IPS-11a (cell line): ENCODE data around the gene FGD6.
"Not testable (repeated sequence)": the region's sequence is repeated elsewhere in the genome, so short reads cannot be mapped to it uniquely, and the experiment has no call there.

Experiments used
- H3K4me3 ChIP-seq: one replicate; pipeline ENCODE4 v1.5.1; 2013; ENCODE audit warnings: low read depth, low read length, control low read depth

FGD6 gene

DNA sequence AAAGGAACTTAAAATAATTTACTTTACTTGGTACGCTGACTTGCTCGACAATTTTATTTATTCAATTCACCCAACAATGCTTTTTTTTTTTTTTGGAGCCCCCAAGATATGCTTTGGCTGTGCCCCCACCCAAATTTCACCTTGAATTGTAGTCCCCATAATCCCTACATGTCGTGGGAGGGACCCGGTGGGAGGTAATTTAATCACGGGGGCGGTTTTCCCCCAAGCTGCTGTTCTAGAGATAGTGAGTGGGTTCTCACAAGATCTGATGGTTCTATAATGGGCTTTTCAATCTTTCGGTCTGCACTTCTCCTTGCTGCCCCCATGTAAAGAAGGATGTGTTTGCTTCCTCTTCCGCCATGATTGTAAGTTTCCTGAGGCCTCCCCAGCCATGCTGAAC, 10.4 kb downstream of the FGD6 start:
- no peak overlapping the region for H3K4me3 ChIP-seq

DNA sequence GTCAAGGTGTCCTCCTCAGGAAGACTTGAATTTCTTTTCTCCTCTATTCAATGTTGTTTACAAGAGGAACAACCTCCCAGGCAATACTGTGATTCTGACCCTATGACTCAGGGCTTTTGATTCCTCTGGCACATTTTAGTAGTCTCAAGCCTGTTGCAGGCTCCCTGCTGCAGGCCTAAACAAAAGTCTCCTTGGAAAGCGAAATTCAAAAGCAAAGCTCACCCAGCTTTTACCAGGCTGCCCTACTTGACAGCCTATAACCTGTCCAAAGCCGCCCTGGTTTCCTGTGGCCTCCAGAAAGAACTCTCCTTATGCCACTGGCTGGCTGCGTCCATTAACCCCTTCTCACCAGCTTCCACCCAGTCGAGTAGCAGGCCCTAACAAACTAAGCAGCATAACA, 11.6 kb downstream of the FGD6 start:
- no peak overlapping the region for H3K4me3 ChIP-seq

DNA sequence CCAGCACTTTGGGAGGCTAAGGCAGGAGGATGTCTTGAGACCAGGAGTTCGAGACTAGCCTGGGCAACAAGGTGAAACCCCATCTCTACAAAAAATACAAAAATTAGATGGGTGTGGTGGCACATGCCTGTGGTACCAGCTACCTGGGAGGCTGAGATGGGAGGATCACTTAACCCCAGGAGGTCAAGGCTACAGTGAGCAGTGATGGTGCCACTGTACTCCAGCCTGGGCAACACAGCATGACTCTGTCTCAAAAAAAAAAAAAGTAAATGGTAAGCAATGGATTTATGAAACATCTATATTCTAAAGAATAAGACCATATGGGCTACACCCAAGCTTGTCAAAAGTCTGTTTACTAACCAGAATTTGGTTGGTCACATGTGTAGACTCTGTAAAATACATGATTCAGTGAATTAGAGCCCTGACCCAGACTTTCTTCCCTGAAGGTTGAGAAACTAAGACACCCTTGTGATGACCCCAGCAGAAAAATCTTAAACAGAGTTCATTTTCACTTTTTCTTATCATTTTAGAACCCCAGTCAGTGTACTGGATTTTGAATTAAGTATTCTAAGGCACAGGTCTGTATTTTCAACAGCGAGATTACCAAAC, 12.1 kb downstream of the FGD6 start:
- no peak overlapping the region for H3K4me3 ChIP-seq

DNA sequence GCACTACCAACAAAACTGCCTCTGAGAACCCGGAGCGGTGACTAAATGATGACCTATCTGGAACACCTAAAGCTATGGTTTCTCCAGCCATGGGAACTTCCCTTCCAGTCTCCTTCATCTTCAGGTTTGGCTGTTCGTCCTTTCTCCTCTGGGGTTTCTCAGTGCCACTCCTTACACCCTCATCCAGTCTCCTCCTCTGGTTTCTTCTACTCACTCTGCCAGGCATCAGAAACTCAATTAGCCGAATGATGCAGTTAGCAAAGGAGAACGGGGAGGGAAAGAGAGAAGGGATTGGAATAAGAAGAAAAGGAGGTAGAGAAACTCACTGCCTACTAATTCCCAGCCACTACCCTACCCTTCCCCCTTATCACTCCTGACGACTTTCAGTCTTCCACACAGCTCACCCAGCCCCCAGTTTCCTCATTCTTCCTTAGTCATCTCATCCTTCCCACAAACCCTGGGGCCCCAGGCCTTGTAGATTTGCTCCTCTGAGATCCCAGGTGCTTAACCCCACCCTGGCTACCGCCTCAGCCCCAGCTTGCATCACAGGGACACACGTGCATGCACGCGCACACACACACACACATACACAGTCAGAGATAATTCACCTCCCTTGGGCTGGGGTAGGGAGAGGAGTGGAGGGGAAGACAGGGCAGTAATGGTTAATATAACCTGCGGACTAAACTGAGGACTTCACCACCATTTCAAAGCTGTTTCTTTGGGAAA, 13.0 kb downstream of the FGD6 start:
- H3K4me3 ChIP-seq = no peak overlapping the region

DNA sequence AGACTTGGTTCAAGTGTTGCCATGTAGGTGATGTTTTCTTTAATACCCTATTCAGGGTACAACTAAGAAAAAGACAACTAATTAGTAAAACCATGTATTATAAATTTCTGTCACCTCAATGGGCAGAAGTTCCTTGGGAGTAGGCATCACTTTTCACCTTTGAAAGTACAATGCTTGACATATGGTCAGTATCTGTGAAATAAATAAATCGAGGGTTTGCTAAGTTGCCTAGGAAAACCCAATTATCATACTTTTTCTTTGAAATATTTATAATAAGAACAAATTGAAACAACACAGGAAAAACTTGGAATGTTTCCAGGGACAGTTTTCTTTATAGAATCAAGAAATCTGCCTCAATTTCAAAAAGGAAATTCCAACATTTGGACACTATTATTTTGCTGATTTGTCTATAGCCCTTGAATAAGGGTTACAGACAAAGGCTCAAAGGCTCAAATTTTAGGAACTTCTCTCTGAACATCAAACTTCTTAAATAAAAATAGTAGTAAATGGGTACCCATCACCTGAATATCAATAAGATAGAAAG, 13.7 kb downstream of the FGD6 start:
- H3K4me3 ChIP-seq = no peak overlapping the region

DNA sequence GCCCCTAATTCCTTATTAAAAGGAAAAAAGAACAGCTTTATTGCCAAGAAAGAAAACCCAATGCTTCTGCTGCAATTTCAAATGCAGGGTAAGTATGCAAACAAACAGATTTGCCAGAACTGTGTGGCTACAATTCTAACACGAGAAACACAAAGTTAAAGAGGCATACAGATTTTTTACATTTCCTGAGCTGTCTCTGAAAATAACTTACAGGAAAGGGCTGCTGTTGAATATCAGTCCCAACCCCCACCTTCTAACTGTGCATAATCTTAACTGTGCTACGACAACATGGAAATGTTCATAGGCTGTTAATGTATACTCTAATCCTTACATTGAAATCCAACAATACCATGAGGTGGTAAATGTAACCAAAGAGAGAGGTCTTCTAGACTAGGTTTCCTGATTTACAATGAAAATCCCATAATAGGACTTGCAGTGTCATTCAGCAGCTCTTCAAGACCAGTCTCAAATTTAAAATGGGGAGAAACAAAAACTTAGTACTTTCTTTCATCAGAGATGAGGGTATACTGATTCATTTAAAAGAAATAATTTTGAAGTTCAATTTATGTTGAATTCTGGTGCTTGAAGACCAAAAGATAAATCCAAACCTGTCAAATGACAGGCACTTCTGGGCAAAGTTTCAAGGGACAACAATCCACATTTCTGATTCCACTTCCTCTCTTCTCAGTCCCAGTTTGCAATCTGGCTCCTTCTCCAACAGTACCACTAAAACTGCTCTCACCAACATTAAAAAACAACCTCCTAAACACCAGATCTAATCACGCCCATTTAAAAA, 14.4 kb downstream of the FGD6 start:
- H3K4me3 ChIP-seq = no peak overlapping the region

DNA sequence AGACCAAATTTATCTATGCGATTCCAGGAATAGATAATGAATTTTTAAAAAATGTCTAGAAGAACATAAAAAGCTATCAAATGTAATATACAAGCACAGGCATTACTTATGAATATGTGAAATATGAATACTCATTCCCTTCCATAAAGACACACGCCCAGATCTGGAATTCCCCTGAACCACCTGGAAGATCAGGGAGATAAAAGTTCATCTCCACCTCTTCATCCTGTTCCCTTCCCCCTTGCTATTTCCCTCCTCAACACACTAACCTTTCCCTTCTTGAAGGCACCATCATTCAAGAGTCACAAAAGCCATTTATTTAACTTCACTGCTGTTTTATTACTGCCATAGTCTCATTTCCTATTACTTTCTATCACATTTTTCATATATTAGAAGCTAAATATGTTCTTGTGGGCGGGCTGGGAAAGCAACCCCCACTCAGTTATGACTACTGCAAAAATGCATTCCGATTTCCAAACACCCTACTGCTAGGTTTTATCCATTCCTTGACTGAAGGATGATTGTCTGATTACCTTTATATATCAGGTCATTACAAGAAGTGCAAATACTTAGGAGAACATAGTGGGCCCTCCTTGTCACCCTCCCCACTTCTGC, 16.1 kb downstream of the FGD6 start:
- no peak overlapping the region for H3K4me3 ChIP-seq

DNA sequence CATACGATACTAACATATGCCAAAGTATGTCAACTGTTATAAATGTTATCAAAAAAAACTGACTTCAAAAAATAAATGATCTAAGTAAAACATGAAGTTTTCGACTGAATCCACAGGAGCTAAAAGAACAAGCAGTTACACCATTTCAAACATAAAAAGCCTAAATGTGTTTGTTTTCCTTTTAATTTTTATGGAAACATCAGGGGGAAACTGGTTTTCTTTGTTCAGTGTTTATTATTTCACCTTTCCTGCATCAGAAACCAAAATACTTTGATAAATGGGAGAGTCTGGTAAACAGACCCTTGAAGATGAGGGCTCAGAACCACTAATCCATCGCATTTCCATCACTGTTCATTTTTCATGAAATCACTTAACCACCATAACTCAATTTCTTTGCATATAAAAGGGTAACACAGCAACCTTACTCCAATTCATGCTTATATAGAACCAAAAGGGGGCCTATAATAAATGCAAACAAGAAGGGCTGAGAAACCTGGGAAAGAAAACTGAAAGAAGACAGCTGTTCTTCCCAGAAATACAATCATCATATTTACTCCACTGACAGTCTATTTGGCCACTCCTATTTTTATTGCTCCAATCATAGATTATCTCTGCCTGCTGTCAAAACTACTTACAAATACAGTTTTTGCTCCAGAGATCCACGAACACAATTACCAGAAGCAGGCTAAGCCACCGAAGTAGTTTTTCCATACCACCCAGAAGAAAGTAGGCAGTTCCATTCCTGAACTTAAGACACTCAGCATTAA, 17.0 kb downstream of the FGD6 start:
- H3K4me3 ChIP-seq = no peak overlapping the region

DNA sequence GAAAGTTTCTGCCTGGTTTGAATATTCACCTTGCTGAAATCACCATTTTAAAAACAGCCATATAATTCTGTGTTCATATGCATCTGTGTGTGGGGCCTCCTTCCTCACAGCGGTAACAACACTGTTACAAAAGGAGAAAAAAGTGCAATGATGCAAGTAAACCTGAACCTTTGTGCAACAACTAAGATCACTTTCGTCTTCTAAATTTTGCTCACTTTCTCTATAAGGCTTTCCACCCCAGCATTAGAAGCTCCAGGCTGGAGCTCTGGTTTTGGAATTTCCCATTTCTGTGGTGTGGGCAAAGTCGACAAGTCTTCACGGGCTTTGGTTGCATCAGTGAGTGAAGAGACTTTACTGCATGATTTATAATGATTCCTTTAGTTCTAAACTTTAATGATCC, 18.4 kb downstream of the FGD6 start:
- H3K4me3 ChIP-seq = no peak overlapping the region

DNA sequence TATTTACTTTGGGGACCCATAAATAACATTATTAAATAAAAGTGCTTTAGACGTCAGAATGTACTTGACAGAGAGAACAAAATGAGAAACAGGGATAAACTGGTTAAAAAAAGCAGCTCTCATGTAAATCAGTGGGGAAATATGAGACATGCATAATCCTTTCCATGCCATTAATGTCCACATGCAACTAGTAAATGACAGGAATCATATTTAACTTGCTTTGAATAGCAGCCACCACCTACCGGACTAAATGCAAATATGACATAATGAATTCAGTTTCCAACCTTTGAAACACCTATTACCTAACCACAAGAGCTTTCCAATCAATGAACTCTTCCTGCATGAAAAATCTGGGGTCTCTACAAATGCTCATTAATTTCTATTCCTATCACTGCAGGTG, 19.6 kb downstream of the FGD6 start:
- no peak overlapping the region for H3K4me3 ChIP-seq

DNA sequence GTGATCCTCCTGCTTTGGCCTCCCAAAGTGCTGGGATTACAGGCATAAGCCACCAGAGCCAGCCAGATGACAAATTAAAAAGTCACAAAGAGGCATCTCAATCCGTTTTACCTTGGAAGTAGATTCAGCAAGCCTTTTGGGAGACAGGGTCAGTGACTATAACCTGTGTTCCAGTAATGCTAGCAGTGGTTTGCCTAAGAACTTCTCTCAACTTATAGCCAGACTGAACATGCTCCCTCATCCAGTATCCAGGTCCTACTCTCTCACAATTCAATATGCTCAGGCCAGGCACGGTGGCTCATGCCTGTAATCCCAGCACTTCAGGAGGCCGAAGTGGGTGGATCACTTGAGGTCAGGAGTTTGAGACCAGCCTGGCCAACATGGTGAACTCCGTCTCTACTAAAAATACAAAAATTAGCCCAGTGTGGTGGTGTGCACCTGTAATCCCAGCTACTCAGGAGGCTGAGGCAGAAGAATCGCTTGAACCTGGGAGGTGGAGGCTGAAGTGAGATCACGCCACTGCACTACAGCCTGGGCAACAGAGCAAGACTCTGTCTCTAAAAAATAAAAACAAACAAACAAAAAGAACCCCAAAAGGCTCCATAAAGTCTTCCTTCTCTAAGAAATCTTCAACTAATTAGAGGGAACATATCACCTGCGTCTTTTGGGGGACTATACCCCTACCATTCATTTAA, 20.2 kb downstream of the FGD6 start:
- H3K4me3 ChIP-seq = not testable (repeated sequence)

DNA sequence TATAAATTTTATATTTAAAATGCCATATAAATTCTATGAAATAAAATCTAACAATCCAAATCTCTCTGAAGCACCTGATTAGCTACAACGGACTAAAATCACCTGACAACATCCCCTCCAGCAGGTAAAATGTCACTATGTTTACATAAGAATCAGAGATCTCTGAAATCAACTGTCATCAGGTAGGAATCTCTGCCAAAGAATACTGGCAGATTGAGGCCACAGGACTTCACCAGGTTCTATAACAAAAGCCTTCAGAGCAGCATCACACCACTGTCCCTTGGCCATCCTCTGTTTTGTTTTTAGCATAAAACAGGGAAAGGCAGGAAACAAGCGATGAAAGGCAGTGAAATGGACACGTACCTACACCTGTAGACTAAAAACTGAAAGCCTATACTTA, 22.1 kb downstream of the FGD6 start:
- no peak overlapping the region for H3K4me3 ChIP-seq

DNA sequence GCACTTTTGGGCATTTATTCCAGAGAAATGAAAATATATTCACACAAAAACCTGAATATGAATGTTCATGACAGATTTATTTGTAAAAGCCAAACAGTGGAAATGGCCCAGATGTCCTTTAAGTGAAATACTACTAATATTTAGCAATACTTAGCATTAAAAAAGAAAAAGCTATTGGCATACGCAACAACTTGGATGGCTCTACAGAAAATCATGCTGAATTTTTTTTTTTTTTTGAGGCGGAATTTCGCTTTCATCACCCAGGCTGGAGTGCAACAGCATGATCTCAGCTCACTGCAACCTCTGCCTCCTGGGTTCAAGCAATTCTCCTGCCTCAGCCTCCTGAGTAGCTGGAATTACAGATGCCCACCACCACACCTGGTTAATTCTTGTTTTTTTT, 24.1 kb downstream of the FGD6 start:
- no peak overlapping the region for H3K4me3 ChIP-seq

DNA sequence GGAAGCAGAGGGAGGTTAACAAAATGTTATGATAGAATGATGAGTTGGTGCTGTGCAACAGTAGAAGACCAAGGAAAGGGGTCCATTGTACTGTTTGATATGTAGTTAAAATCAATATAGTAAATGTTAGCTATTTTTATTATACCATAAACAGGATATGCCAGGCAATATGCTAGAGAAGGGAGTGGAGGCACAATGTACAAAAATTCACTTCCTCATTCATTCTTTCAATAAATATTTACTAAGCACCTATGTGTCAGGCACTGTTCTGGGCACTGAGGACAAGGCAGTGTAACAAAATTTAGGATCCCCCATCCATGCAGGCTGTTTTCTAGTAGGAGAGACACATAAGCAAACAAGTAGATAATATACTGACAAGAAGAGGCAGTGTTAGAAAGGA, 25.0 kb downstream of the FGD6 start:
- no peak overlapping the region for H3K4me3 ChIP-seq

DNA sequence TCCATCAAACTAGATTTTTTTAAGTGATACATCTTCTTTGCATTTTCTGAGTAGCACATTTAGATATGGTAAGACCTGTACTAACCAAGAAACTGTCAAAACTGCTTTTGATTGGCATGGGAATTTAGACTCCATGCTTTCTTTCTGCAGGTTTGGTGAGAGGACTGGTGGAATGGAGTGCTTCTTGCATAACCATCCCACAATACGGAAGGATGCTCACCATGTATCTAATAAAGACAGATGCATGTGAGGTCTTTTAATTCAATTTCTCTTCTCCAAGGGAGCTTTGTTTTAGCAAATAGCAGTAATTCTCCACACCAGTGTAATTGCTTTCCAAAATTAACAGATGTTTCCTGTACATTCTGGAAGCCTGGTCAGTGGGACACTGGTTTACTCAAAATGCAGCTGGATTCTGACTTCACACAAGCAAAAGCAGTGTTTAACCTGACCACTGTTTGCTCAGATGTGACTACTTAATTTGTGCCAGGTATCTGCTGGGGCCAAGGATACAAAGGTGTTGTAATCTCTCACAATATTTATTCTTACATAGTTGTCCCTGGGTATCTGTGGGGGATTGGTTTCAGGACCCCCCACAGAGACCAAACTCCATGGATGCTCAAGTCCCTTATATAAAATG, 26.1 kb downstream of the FGD6 start:
- H3K4me3 ChIP-seq = no peak overlapping the region

DNA sequence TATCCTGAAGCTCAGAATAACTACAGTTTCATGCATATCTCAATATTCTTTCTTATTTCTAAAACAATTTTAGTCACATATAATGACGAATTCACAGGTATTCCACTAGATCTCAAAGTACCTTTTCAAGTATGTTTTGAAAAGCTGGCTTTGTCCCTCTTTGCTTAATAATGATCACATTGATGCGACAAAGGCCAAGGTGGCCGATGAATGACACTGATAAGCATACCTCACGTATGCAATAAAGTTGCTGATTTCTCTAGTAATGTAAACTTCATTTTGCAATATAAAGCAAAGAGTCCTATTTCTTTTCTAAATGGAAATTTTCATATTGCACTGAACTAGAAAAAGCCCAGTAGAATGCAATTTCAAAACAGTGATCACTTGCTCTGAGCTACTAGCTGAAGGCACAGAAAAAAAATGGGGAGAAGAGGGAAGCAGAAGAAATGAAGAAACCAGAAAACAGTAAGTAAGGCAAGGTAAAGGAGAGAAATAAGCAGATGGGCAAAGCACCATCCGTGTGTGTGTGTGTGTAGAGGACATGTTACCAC, 29.3 kb downstream of the FGD6 start:
- H3K4me3 ChIP-seq = no peak overlapping the region

DNA sequence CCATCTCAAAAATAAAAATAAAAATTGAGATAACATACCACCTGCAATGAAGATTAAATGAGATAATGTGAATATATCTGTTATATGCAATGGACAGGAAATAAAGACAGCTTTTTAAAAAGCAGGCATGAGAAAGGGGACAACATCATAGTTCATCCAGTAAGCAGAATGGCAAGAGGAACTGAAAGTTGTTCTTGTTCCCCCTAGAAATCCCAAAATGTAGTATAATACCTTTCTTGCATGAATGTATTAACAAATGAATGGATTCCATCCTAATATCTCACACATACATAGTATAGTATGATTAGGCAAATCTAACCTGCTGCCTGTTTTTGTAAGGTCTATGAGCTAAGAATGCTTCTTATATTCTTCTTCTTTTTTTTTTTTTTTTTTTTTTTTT, 31.4 kb downstream of the FGD6 start:
- no peak overlapping the region for H3K4me3 ChIP-seq

DNA sequence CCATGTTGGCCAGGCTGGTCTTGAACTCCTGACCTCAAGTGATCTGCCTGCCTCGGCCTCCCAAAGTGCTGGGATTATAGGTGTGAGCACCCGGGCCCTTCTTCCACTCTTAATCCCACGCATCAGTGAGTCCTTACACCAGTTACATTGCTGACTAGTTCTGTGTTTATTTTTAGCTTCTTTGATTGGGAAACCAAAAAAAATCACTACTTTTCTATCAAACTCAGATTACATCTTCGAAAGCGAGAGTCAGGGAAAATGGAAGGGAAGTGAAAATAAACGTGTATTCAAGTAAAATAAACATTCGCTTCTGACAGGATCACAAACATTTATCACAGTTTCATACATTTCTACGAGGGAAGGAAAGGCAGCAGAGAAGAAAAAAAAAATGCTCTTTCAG, 32.2 kb downstream of the FGD6 start:
- no peak overlapping the region for H3K4me3 ChIP-seq

DNA sequence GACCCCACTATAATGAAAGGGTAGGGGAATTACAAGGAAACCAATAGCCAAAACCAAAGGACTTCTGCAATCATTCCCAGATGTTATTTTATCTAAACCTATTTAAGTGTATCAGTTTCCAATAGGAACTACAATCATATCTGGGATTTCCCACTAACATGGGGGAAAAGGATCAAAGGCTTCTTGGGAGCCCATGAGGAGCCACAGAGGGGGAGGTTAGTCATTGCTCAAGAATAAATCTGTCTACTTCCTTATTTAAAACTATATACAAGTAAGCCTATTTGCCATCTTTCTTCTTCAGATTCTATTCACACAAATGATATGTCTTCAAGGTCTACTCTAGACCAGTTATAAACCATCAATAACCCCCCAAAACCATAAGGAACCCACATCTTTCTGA, 33.1 kb downstream of the FGD6 start:
- no peak overlapping the region for H3K4me3 ChIP-seq
